ENCODE results near the gene HS3ST4. TPM values are rescaled to one million over a fixed set of nuclear protein-coding genes. Genes with fewer than 3 reads are reported as not detected.

HS3ST4 gene
- total and polyA plus RNA-seq, 2 of the 8 experiments (the other 6 are each of a cell fraction or from before 2014, with no cell fraction given), result 1.9 to 3.3 TPM

- Histone ChIP-seq H3K9ac (replicated peaks in 1 of 4; ENCODE audit: extremely low read depth in 1 of 4, low read depth in 3 of 4, low read length in 3 of 4) (no peak overlapping the region), H2BK5ac (ENCODE audit: low read depth, low read length) (no peak overlapping the region), H3K79me2 (ENCODE audit: control insufficient read depth in 1 of 2, insufficient read depth in 2 of 2, low read length in 2 of 2) (no peaks in the 10 kb centered on the region), H3K23me2 (ENCODE audit: low read depth, low read length) (peaks cover 12% of the 10 kb centered on the region; the same call in 1 of the 2 replicates), H2BK20ac (ENCODE audit: low read length) (no peak overlapping the region), H3K4me1 (replicated peaks in 1 of 4; ENCODE audit: control insufficient read depth in 3 of 4, insufficient read depth in 4 of 4, low read length in 3 of 4) (no peaks in the 10 kb centered on the region), H2BK15ac (ENCODE audit: low read length) (no peak overlapping the region), H3K27me3 (replicated peaks in 1 of 4; ENCODE audit: control insufficient read depth in 3 of 4, extremely low read depth in 1 of 4, insufficient read depth in 3 of 4, low read length in 3 of 4) (no peaks in the 10 kb centered on the region), H3K18ac (ENCODE audit: extremely low read depth, low read length) (no peak overlapping the region), H4K20me1 (replicated peaks in 1 of 2; ENCODE audit: control insufficient read depth in 1 of 2, insufficient read depth in 2 of 2, low read length in 2 of 2) (peaks cover 0 to 4% of the 10 kb centered on the region in 2 experiments), H4K91ac (replicated peaks; ENCODE audit: insufficient read length, low read length) (no peak overlapping the region), H4K8ac (ENCODE audit: extremely low read depth, insufficient read depth, low read length) (no peak overlapping the region), H3K4me3 (ENCODE audit: extremely low read depth in 1 of 4, insufficient read depth in 2 of 4, low read depth in 3 of 4, low read length in 4 of 4) (no peak overlapping the region), H2AK5ac (ENCODE audit: low read depth, low read length) (no peak overlapping the region), H4K5ac (ENCODE audit: insufficient read length, low read depth, low read length) (no peak overlapping the region), H3K79me1 (ENCODE audit: low read depth, low read length) (no peaks in the 10 kb centered on the region), H3K4ac (replicated peaks; ENCODE audit: insufficient read length, low read depth, low read length) (no peak overlapping the region), H2AFZ (ENCODE audit: low read length) (no peak overlapping the region), H3K23ac (ENCODE audit: insufficient read length) (no peak overlapping the region), H2BK12ac (ENCODE audit: low read depth, low read length) (no peak overlapping the region), H3K14ac (ENCODE audit: insufficient read length) (no peak overlapping the region), H3K9me3 (ENCODE audit: insufficient read depth in 2 of 2, low read depth in 1 of 2, low read length in 1 of 2) (no peaks in the 10 kb centered on the region), H2BK120ac (replicated peaks; ENCODE audit: low read depth, low read length) (no peak overlapping the region), H3K4me2 (ENCODE audit: insufficient read depth in 1 of 2, low read depth in 2 of 2, low read length in 2 of 2) (no peak overlapping the region), H3K56ac (replicated peaks; ENCODE audit: insufficient read length, low read depth, low read length) (peak overlapping the region; percentile 52), H3K36me3 (ENCODE audit: control insufficient read depth in 2 of 4, insufficient read depth in 4 of 4, low read length in 3 of 4) (no peaks in the 10 kb centered on the region), H3K27ac (ENCODE audit: low read depth, low read length) (no peak overlapping the region)
- FAIRE-seq (no peak), DNase-seq (ENCODE audit: low read depth in 1 of 2, low spot score in 2 of 2) (no peak)
- ChIA-PET POLR2A (ENCODE audit: partially characterized antibody) (no interaction called here), CTCF (ENCODE audit: partially characterized antibody) (interaction anchor here (0.7 kb wide), 1 partner anchor 499 kb away, joined by 5 read pairs; no protein-coding TSS in a partner anchor)
- TF ChIP-seq, protein P1, sequence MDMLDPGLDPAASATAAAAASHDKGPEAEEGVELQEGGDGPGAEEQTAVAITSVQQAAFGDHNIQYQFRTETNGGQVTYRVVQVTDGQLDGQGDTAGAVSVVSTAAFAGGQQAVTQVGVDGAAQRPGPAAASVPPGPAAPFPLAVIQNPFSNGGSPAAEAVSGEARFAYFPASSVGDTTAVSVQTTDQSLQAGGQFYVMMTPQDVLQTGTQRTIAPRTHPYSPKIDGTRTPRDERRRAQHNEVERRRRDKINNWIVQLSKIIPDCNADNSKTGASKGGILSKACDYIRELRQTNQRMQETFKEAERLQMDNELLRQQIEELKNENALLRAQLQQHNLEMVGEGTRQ (IDR thresholded peaks at IDR 0.05; ENCODE audit: low read length), result no peak
- TF ChIP-seq KDM5A (IDR thresholded peaks at IDR 0.05; ENCODE audit: low read length) (no peak), ATF2 (IDR thresholded peaks at IDR 0.05; ENCODE audit: low read length) (no peak), KDM4A (IDR thresholded peaks at IDR 0.05; ENCODE audit: low read depth, low read length, severe bottlenecking) (no peak), POU5F1 (IDR thresholded peaks at IDR 0.05; ENCODE audit: low read depth, low read length) (no peak), TBP (IDR thresholded peaks at IDR 0.05; ENCODE audit: low read depth, low read length) (no peak), JUN (IDR thresholded peaks at IDR 0.05; ENCODE audit: low read depth, low read length) (no peak), EZH2 (IDR thresholded peaks at IDR 0.05; ENCODE audit: low read depth, low read length, severe bottlenecking) (no peak), NANOG (IDR thresholded peaks at IDR 0.05; ENCODE audit: insufficient read depth, low read depth, low read length, poor library complexity, severe bottlenecking) (no peak), CEBPB (IDR thresholded peaks at IDR 0.05; ENCODE audit: low read depth, low read length) (no peak), MAFK (IDR thresholded peaks at IDR 0.05; ENCODE audit: low read depth, low read length) (no peak), CBX8 (IDR thresholded peaks at IDR 0.05; ENCODE audit: borderline replicate concordance, low read depth, low read length) (no peak)
Observed at GRCh38 chr16:25874196-25874595, 182.4 kb downstream of the HS3ST4 start.
